Astrocyte of the spinal cord (primary cell): ENCODE data around the gene RGS12.

ENCODE experiments used
- DNase-seq: peaks from one replicate; pipeline ENCODE4 v3.0.0; 2011; ENCODE audit warnings: low read depth, low spot score
- H3K4me3 ChIP-seq: 2 replicates; pipeline ENCODE4 v1.5.1; 2011; ENCODE audit warnings: low read depth, mild to moderate bottlenecking, low read length, moderate library complexity
- CTCF ChIP-seq: IDR thresholded peaks from 2 replicates; pipeline ENCODE4 v1.5.1; 2012; ENCODE audit warnings: low read depth, mild to moderate bottlenecking, low read length, inconsistent platforms
- in situ Hi-C: cut with HindIII; loops from 2 replicates; pipeline ENCODE4 v1.10.0; 2017; ENCODE audit warnings: low sequenced_read_pairs

Gene RGS12

DNA sequence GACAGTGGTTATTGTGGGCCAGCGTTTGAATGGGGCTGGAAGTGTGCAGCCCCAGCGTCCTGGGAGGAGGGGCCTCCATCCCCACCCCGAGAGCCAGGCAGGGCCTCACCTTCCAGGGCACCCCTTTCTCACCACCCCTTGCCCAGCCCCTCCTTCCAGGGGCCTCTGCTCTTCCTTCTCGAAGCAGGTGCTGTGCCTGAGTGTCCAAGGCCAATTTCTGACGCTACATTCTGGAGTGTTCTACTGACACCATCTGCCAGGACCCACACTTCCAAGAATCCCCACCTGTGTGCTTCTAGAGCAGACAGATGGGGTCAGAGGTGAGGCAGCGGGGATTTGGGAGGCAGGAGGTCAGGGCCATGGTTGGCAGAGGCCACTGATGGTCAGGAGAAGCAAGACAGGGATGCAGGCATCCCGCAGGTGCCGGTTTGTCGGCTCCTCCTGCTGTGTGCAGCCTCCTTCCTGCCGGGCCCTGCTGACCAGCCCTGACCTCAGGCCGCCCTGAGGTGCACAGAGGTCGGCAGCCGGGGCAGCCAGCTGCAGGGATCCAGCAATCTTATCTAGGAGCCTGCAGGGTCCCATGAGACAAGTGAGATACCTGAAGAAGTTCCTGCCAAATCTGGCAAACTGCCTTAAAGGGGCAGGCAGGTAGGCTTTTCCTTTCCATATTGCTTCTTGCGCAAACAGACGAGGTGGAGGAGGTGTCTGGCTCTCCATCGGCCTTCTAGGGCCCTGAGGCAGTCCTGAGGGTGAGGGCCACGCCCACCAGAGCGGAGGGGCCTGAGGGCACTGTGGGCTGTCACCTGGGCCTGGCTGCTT is 25.0 kb upstream of the RGS12 start:
- no peak for TF ChIP-seq CTCF
- H3K4me3 ChIP-seq: no peak overlapping the region
- in situ Hi-C loops: no loop called here
- no peak for DNase-seq

GRCh38 chr4:3268395-3269104 is 24.3 kb upstream of the RGS12 start:
- H3K4me3 ChIP-seq: no peak overlapping the region
- no peak for DNase-seq
- no peak for TF ChIP-seq CTCF
- in situ Hi-C loops: no loop called here

- no peak for TF ChIP-seq CTCF
- in situ Hi-C loops: no loop called here
- H3K4me3 ChIP-seq: no peak overlapping the region
- DNase-seq: no peak
Measured at GRCh38 chr4:3269105-3269927, 23.5 kb upstream of the RGS12 start.

GRCh38 chr4:3269991-3270611 is 22.7 kb upstream of the RGS12 start:
- no peak for TF ChIP-seq CTCF
- no peak overlapping the region for H3K4me3 ChIP-seq
- in situ Hi-C loops: no loop called here
- DNase-seq: no peak

DNA sequence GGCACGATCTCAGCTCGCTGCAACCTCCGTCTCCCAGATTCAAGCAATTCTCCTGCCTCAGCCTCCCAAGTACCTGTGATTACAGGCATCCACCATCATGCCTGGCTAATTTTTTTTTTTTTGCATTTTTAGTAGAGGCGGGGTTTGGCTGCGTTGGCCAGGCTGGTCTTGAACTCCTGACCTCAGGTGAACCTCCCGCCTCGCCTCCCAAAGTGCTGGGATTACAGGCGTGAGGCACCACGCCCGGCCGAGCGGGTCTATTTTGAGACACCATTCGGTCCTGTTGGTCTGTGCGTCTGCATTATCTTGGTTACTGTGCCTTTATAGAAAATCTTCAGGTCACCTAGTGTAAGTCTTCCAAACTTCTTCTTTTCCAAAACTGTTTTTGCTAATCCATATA is 21.7 kb upstream of the RGS12 start:
- DNase-seq: no peak
- in situ Hi-C loops: no loop called here
- H3K4me3 ChIP-seq: no peak overlapping the region
- TF ChIP-seq CTCF: no peak

DNA sequence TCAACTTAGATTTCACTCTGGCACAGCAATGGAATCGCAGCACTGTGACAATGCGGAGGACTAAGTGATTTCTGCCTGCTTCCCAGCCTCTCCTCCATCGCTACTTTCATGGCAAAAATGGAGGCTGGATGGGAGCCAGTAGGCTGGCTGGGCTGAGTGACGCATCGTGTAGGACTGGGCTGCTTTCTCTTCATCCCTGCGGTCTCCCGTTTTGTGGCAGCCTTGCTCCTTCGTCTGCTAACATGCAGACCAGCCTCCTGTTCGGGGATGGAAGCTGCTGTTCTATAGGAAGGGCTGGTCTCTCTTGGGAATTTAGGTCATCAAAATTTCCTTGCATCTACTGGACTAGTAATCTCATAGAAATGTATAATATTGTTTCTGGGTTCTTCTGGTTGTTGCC is 15.8 kb upstream of the RGS12 start:
- DNase-seq: peak; percentile 71
- no peak overlapping the region for H3K4me3 ChIP-seq
- no peak for TF ChIP-seq CTCF
- in situ Hi-C loops: no loop called here
